HG03095 (cell line): ENCODE results near the gene CLRN3.

Experiments used
- ATAC-seq: cut with Tn5 transposase; IDR thresholded peaks from one replicate; pipeline ENCODE4 v1.9.1; 2021; ENCODE audit warnings: moderate library complexity; ENCODE audit not compliant: unreplicated experiment

CLRN3 gene

GRCh38 chr10:127875449-127875765 lies 17.3 kb downstream of the CLRN3 start:
- no peak for ATAC-seq

GRCh38 chr10:127874671-127875448 lies 17.9 kb downstream of the CLRN3 start:
- ATAC-seq: no peak

GRCh38 chr10:127873901-127874470 lies 18.8 kb downstream of the CLRN3 start:
- no peak for ATAC-seq

- ATAC-seq: no peak
Measured at GRCh38 chr10:127872871-127873600, 19.7 kb downstream of the CLRN3 start.

- ATAC-seq: no peak
Measured at GRCh38 chr10:127872011-127872761, 20.6 kb downstream of the CLRN3 start.

- no peak for ATAC-seq
Measured at GRCh38 chr10:127871631-127872010, 21.1 kb downstream of the CLRN3 start.

- ATAC-seq: no peak
Measured at GRCh38 chr10:127869329-127869728, 23.4 kb downstream of the CLRN3 start.

- ATAC-seq: no peak
Measured at GRCh38 chr10:127867805-127868204, 24.9 kb downstream of the CLRN3 start.

- no peak for ATAC-seq
Measured at GRCh38 chr10:127866276-127867013, 26.3 kb downstream of the CLRN3 start.

GRCh38 chr10:127863231-127863825 lies 29.4 kb downstream of the CLRN3 start:
- no peak for ATAC-seq

GRCh38 chr10:127860592-127860991 lies 32.1 kb downstream of the CLRN3 start:
- ATAC-seq: no peak

- no peak for ATAC-seq
Measured at GRCh38 chr10:127855976-127856375, 36.8 kb downstream of the CLRN3 start.

GRCh38 chr10:127855591-127855881 lies 37.2 kb downstream of the CLRN3 start:
- no peak for ATAC-seq

GRCh38 chr10:127854769-127855590 lies 37.8 kb downstream of the CLRN3 start:
- peak; percentile 60 for ATAC-seq

- no peak for ATAC-seq
Measured at GRCh38 chr10:127853868-127854768, 38.6 kb downstream of the CLRN3 start.

GRCh38 chr10:127852456-127852855 lies 40.3 kb downstream of the CLRN3 start:
- ATAC-seq: no peak

GRCh38 chr10:127851661-127852194 lies 41.0 kb downstream of the CLRN3 start:
- no peak for ATAC-seq

GRCh38 chr10:127850944-127851343 lies 41.8 kb downstream of the CLRN3 start:
- ATAC-seq: no peak
